HG02623 (cell line): ENCODE measurements around the gene STOM.
"Not testable (repeated sequence)": the region's sequence is repeated elsewhere in the genome, so short reads cannot be mapped to it uniquely, and the experiment has no call there.

Source experiments
- ATAC-seq: cut with Tn5 transposase; IDR thresholded peaks from one replicate; pipeline ENCODE4 v1.9.1; 2021; ENCODE audit warnings: moderate library complexity; ENCODE audit not compliant: unreplicated experiment

Gene STOM

GRCh38 chr9:121369595-121370265 lies at the start of gene STOM:
Gene STOM (minus strand): TSS chr9:121370250. CDS start chr9:121370187, 63 bp downstream.
- ATAC-seq, result peak; percentile 50

GRCh38 chr9:121411993-121412392 lies 41.9 kb upstream of the STOM start:
- ATAC-seq, result no peak

- no peak for ATAC-seq
These were observed 35.8 kb upstream of the STOM start for GRCh38 chr9:121405899-121406298.

- no peak for ATAC-seq
These were observed 34.9 kb upstream of the STOM start for GRCh38 chr9:121404906-121405305.

GRCh38 chr9:121399883-121400607 lies 30.0 kb upstream of the STOM start:
- ATAC-seq, result no peak

GRCh38 chr9:121399126-121399882 lies 29.3 kb upstream of the STOM start:
- ATAC-seq, result no peak

- no peak for ATAC-seq
These were observed 28.3 kb upstream of the STOM start for GRCh38 chr9:121398374-121398773.

GRCh38 chr9:121397277-121397676 lies 27.2 kb upstream of the STOM start:
- ATAC-seq, result not testable (repeated sequence)

GRCh38 chr9:121395558-121395957 lies 25.5 kb upstream of the STOM start:
- ATAC-seq, result no peak

- ATAC-seq, result no peak
These were observed 24.2 kb upstream of the STOM start for GRCh38 chr9:121394292-121394691.

- no peak for ATAC-seq
These were observed 23.3 kb upstream of the STOM start for GRCh38 chr9:121393318-121393717.

GRCh38 chr9:121390372-121390771 lies 20.3 kb upstream of the STOM start:
- no peak for ATAC-seq

GRCh38 chr9:121388140-121388905 lies 18.3 kb upstream of the STOM start:
- no peak for ATAC-seq

- ATAC-seq, result no peak
These were observed 16.6 kb upstream of the STOM start for GRCh38 chr9:121386442-121387175.

GRCh38 chr9:121383715-121384114 lies 13.7 kb upstream of the STOM start:
- ATAC-seq, result no peak

GRCh38 chr9:121380846-121381245 lies 10.8 kb upstream of the STOM start:
- ATAC-seq, result no peak

- no peak for ATAC-seq
These were observed 6.3 kb upstream of the STOM start for GRCh38 chr9:121376214-121376830.

- ATAC-seq, result no peak
These were observed 3.1 kb upstream of the STOM start for GRCh38 chr9:121373011-121373729.
